SK-N-SH (cell line): ENCODE measurements around the gene SVOP. TPM values are rescaled to one million over a fixed set of nuclear protein-coding genes. Genes with fewer than 3 reads are reported as not detected.
"Not testable (repeated sequence)": the region's sequence is repeated elsewhere in the genome, so short reads cannot be mapped to it uniquely, and the experiment has no call there.

Source experiments
- CTCF ChIA-PET: fragments of 300-600, 350-600 bp; formaldehyde crosslinking; extraction: SDS; loops from one replicate; lab custom pipeline; 2021; lab: Yijun Ruan, JAX
- POLR2A ChIA-PET: fragments of 350-600 bp; sonication (Branson Sonifier 250); formaldehyde crosslinking; extraction: SDS; loops from one replicate; lab custom pipeline; 2020; ENCODE audit warnings: antibody characterized with exemption, inconsistent platforms; lab: Yijun Ruan, JAX
- DNase-seq: peaks from one replicate; pipeline ENCODE4 v3.0.0; 2012
- H2AFZ ChIP-seq: fragments of 200-600 bp; sonication (generic); 2 replicates; pipeline ENCODE4 v1.8.1; 2016; ENCODE audit warnings: antibody characterized with exemption, mild to moderate bottlenecking, low read depth
- H3F3A ChIP-seq: fragments of 200-600 bp; sonication (generic); replicated peaks from 2 replicates; pipeline ENCODE3; 2016; ENCODE audit warnings: antibody characterized with exemption, mild to moderate bottlenecking; ENCODE audit not compliant: insufficient read depth
- H3K27ac ChIP-seq, 2 experiments: fragments of 200-500 bp in 1 of 2; fragments of 200-600 bp in 1 of 2; sonication (Bioruptor generic) in 1 of 2; sonication (generic), shearing (Covaris generic) in 1 of 2; 2 replicates each; pipeline versions ENCODE4 v1.5.1 to v1.6.1; 2014 to 2016; ENCODE audit warnings: low read depth in 2 of 2, inconsistent platforms in 1 of 2, low read length in 1 of 2, mild to moderate bottlenecking in 1 of 2, mixed read lengths in 1 of 2
- H3K27me3 ChIP-seq: fragments of 200-600 bp; sonication (generic), shearing (Covaris generic); 2 replicates; pipeline ENCODE4 v1.6.1; 2016; ENCODE audit warnings: mixed run types; ENCODE audit not compliant: insufficient read depth
- H3K36me3 ChIP-seq, 2 experiments: fragments of 200-500 bp in 1 of 2; fragments of 200-600 bp in 1 of 2; sonication (Bioruptor generic) in 1 of 2; sonication (generic) in 1 of 2; replicated peaks in 1 of 2; 2 replicates each; pipeline versions ENCODE3 to v1.5.1; 2014 to 2016; ENCODE audit warnings: low read length in 1 of 2, mild to moderate bottlenecking in 1 of 2; ENCODE audit not compliant: insufficient read depth in 2 of 2, control insufficient read depth in 1 of 2
- H3K4me1 ChIP-seq, 2 experiments: fragments of 200-500 bp in 1 of 2; fragments of 200-600 bp in 1 of 2; sonication (Bioruptor generic) in 1 of 2; sonication (generic), shearing (Covaris generic) in 1 of 2; 2 replicates each; pipeline versions ENCODE4 v1.5.1 to v1.6.1; 2014 to 2016; ENCODE audit warnings: low read depth in 1 of 2, low read length in 1 of 2, mixed run types in 1 of 2; ENCODE audit not compliant: insufficient read depth in 2 of 2, control insufficient read depth in 1 of 2
- H3K4me2 ChIP-seq: fragments of 200-600 bp; sonication (generic), shearing (Covaris generic); 2 replicates; pipeline ENCODE4 v1.6.1; 2017; ENCODE audit warnings: mixed run types
- H3K4me3 ChIP-seq, 2 experiments: fragments of 200-500 bp in 1 of 2; fragments of 200-600 bp in 1 of 2; sonication (Bioruptor generic) in 1 of 2; sonication (generic), shearing (Covaris generic) in 1 of 2; 2 replicates each; pipeline versions ENCODE4 v1.5.1 to v1.8.1; 2014 to 2016; ENCODE audit warnings: low read depth in 2 of 2, inconsistent platforms in 1 of 2, low read length in 1 of 2, mild to moderate bottlenecking in 1 of 2, mixed read lengths in 1 of 2, moderate library complexity in 1 of 2
- H3K79me2 ChIP-seq: fragments of 200-600 bp; sonication (generic); 2 replicates; pipeline ENCODE4 v1.8.1; 2017; ENCODE audit warnings: mild to moderate bottlenecking; ENCODE audit not compliant: insufficient read depth
- H3K9ac ChIP-seq: fragments of 200-600 bp; sonication (generic); 2 replicates; pipeline ENCODE4 v1.6.1; 2017; ENCODE audit warnings: mixed run types
- H3K9me2 ChIP-seq: fragments of 200-600 bp; sonication (generic); 2 replicates; pipeline ENCODE4 v1.6.1; 2017; ENCODE audit warnings: mixed run types
- H3K9me3 ChIP-seq: fragments of 200-600 bp; sonication (generic); 2 replicates; pipeline ENCODE4 v1.6.1; 2017; ENCODE audit warnings: mixed run types, mild to moderate bottlenecking, moderate library complexity
- H4K20me1 ChIP-seq: fragments of 200-600 bp; sonication (generic); 2 replicates; pipeline ENCODE4 v1.6.1; 2017; ENCODE audit warnings: mild to moderate bottlenecking, mixed run types; ENCODE audit not compliant: insufficient read depth
- ELF1 ChIP-seq: IDR thresholded peaks from 2 replicates; pipeline ENCODE4 v1.4.0; 2012
- FOXJ3 ChIP-seq: sonication (generic); formaldehyde crosslinking; IDR thresholded peaks from 2 replicates; pipeline ENCODE4 v1.5.1; 2020; ENCODE audit warnings: mild to moderate bottlenecking, missing genetic modification reagents
- GABPA ChIP-seq: IDR thresholded peaks from 2 replicates; pipeline ENCODE4 v1.4.0; 2012; ENCODE audit warnings: low read depth, mild to moderate bottlenecking
- PBX3 ChIP-seq: IDR thresholded peaks from 2 replicates; pipeline ENCODE4; 2012
- POLR2AphosphoS5 ChIP-seq: IDR thresholded peaks from 2 replicates; pipeline ENCODE4 v1.6.1; 2012; ENCODE audit warnings: low read depth, low read length
- RCOR1 ChIP-seq: fragments of 150-350 bp; IDR thresholded peaks from 2 replicates; pipeline ENCODE4 v1.6.1; 2017; ENCODE audit warnings: antibody characterized with exemption, low read length
- RFX5 ChIP-seq: IDR thresholded peaks from 2 replicates; pipeline ENCODE4 v1.6.1; 2012; ENCODE audit warnings: mild to moderate bottlenecking, improper control_type of control experiment, low read length
- SIN3A ChIP-seq: IDR thresholded peaks from 2 replicates; pipeline ENCODE4 v1.6.1; 2012; ENCODE audit warnings: low read depth, mild to moderate bottlenecking, low read length, moderate library complexity, borderline replicate concordance
- SMC3 ChIP-seq: IDR thresholded peaks from 2 replicates; pipeline ENCODE4 v1.6.1; 2012; ENCODE audit warnings: low read depth, low read length, improper control_type of control experiment
- TCF12 ChIP-seq: IDR thresholded peaks from 2 replicates; pipeline ENCODE4 v1.4.0; 2012
- WGBS: methylation state at CpG from one replicate; pipeline ENCODE4 v1.1.6; 2017; ENCODE audit warnings: low lambda C conversion rate; 5-methylcytosine and 5-hydroxymethylcytosine counted together
- polyA plus RNA-seq, 3 experiments: library from polyadenylated mRNA; depleted of rRNA; stranded (reverse); fragments of >200 nt; gene quantifications; 2 replicates each; pipeline ENCODE4 v1.2.3, GENCODE V29; 2012
- TF ChIP-seq, protein P1 (sequence below): fragments of 150-350 bp; IDR thresholded peaks from 2 replicates; pipeline ENCODE4 v1.6.1; 2016; ENCODE audit warnings: mild to moderate bottlenecking, low read depth, low read length

Gene SVOP
- polyA plus RNA-seq, 1 of the 3 experiments (the other 2 are of a cell fraction) = 0.07 TPM

DNA sequence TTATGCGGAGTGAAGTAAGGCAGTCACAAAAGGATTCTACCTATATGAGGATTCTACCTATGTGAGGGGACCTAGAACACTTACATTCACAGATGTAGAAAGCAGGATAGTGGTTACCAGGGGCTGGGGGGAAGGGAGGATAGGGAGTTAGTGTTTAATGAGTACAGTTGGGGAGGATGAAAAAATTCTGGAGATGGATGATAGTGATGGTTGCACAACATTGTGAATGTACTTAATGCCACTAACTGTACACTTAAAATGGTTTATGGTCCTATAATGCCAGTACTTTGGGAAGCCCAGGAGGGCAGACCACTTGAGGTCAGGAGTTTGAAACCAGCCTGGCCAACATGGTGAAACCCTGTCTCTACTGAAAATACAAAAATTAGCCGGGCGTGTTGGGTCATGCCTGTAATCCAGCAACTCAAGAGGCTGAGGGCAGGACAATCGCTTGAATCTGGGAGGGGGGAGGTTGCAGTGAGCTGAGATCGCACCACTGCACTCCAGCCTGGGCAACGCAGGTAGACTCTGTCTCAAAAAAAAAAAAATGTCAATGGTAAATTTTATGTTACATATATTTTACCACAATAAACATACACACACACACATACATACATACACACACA is 25.4 kb downstream of the SVOP start:
- ChIA-PET CTCF (interaction anchor here (0.8 kb wide), 1 partner anchor 21 kb away, joined by 3 read pairs; no protein-coding TSS in a partner anchor), POLR2A (no interaction called here)
- Histone ChIP-seq H2AFZ (no peak overlapping the region), H3K9me2 (no peaks in the 10 kb centered on the region), H4K20me1 (no peaks in the 10 kb centered on the region), H3K4me2 (no peak overlapping the region), H3K36me3 (no peaks in the 10 kb centered on the region), H3K9me3 (no peaks in the 10 kb centered on the region), H3K27me3 (no peaks in the 10 kb centered on the region), H3K27ac (no peak overlapping the region), H3K79me2 (no peaks in the 10 kb centered on the region), H3K9ac (no peak overlapping the region), H3F3A (no peaks in the 10 kb centered on the region), H3K4me1 (no peaks in the 10 kb centered on the region), H3K4me3 (no peak overlapping the region)
- TF ChIP-seq POLR2AphosphoS5 (no peak), TCF12 (no peak), SMC3 (no peak), PBX3 (no peak), RFX5 (no peak), FOXJ3 (CRISPR knock-in tag) (no peak), SIN3A (no peak), GABPA (no peak), ELF1 (no peak), RCOR1 (no peak)
- TF ChIP-seq, protein P1, sequence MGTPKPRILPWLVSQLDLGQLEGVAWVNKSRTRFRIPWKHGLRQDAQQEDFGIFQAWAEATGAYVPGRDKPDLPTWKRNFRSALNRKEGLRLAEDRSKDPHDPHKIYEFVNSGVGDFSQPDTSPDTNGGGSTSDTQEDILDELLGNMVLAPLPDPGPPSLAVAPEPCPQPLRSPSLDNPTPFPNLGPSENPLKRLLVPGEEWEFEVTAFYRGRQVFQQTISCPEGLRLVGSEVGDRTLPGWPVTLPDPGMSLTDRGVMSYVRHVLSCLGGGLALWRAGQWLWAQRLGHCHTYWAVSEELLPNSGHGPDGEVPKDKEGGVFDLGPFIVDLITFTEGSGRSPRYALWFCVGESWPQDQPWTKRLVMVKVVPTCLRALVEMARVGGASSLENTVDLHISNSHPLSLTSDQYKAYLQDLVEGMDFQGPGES = no peak
- no peak for DNase-seq
- 67% methylated on average over 6 of the region's 6 CpGs for WGBS

DNA sequence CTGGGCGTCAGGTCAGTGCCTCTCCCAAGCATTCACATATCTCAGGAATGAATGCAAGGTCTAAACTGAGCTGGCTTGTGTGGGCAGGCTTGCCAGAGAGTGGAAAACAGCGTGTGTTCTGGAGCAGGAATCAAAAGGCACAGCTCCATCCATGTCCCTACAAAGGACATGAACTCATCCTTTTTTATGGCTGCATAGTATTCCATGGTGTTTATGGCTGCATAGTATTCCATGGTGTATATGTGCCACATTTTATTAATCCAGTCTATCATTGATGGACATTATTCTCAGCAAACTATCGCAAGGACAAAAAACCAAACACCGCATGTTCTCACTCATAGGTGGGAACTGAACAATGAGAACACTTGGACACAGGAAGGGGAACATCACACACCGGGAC is 30.8 kb downstream of the SVOP start:
- H3K9me2 ChIP-seq, H3K4me1 ChIP-seq, CTCF ChIA-PET, H2AFZ ChIP-seq, DNase-seq, H3F3A ChIP-seq, POLR2A ChIA-PET, H3K9ac ChIP-seq, H3K36me3 ChIP-seq, H3K4me2 ChIP-seq, H3K27ac ChIP-seq, H3K4me3 ChIP-seq, H3K79me2 ChIP-seq, H3K27me3 ChIP-seq, H3K9me3 ChIP-seq, H4K20me1 ChIP-seq: not testable (repeated sequence)
- WGBS = 30% methylated on average over 5 of the region's 5 CpGs
